ENCODE measurements around the gene DDAH1. TPM values are rescaled to one million over a fixed set of nuclear protein-coding genes. Genes with fewer than 3 reads are reported as not detected.

The DDAH1 gene
- total and polyA plus RNA-seq, 4 donors = 13.6 to 57.2 (median 38.7) TPM

GRCh38 chr1:85333186-85333585 lies 131.8 kb downstream of the DDAH1 start:
- Histone ChIP-seq H3K9ac (ENCODE audit: insufficient read depth in 1 of 2, low read length in 2 of 2) (no peak overlapping the region), H3K4me3 (no peak overlapping the region), H3K27me3 (ENCODE audit: control insufficient read depth in 3 of 3, insufficient read depth in 3 of 3, low read length in 2 of 3) (no peaks in the 10 kb centered on the region), H3K27ac (ENCODE audit: low read depth in 1 of 2, low read length in 1 of 2) (no peak overlapping the region), H3K9me3 (ENCODE audit: control insufficient read depth in 4 of 4, insufficient read depth in 3 of 4, low read length in 3 of 4) (peaks cover 0 to 4% (median 0%) of the 10 kb centered on the region in 4 donors), H3K36me3 (ENCODE audit: control insufficient read depth in 4 of 4, insufficient read depth in 4 of 4, low read length in 4 of 4) (no peaks in the 10 kb centered on the region), H3K4me1 (ENCODE audit: control insufficient read depth in 5 of 5, insufficient read depth in 5 of 5, low read length in 5 of 5) (peaks cover 0 to 28% (median 13%) of the 10 kb centered on the region in 5 donors)
- ATAC-seq (ENCODE audit: insufficient read depth, low FRiP score) (no peak), DNase-seq (no peak)
- TF ChIP-seq, protein P1, sequence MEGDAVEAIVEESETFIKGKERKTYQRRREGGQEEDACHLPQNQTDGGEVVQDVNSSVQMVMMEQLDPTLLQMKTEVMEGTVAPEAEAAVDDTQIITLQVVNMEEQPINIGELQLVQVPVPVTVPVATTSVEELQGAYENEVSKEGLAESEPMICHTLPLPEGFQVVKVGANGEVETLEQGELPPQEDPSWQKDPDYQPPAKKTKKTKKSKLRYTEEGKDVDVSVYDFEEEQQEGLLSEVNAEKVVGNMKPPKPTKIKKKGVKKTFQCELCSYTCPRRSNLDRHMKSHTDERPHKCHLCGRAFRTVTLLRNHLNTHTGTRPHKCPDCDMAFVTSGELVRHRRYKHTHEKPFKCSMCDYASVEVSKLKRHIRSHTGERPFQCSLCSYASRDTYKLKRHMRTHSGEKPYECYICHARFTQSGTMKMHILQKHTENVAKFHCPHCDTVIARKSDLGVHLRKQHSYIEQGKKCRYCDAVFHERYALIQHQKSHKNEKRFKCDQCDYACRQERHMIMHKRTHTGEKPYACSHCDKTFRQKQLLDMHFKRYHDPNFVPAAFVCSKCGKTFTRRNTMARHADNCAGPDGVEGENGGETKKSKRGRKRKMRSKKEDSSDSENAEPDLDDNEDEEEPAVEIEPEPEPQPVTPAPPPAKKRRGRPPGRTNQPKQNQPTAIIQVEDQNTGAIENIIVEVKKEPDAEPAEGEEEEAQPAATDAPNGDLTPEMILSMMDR (IDR thresholded peaks at IDR 0.05; ENCODE audit: control extremely low read depth, extremely low read depth) = no peak
- whole genome bisulfite sequencing, 2 donors = 97 to 100% methylated on average over 1 of the region's 1 CpG

DNA sequence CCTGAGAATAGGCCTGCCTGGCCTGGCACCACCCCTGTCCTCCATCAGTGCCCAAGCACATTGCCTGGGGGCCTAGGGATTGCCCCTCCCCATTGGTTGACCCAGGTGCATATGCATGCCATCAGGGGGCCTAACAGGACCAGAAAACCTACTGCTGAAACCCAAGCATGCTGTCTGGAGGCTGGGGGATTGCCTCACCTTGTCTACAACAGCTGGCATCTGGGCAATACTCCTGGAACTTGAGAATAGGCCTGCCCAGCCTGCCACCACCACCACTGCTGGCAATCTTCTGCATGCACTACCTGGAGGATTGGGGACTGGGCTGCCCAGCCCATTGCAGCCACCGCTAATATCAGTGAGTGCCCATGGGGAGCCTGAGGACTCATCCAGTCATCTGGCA lies 132.4 kb downstream of the DDAH1 start:
- ATAC-seq (ENCODE audit: insufficient read depth, low FRiP score) = no peak
- Histone ChIP-seq H3K27me3 (ENCODE audit: control insufficient read depth in 3 of 3, insufficient read depth in 3 of 3, low read length in 2 of 3) (no peaks in the 10 kb centered on the region), H3K9me3 (ENCODE audit: control insufficient read depth in 4 of 4, insufficient read depth in 3 of 4, low read length in 3 of 4) (peaks cover 0 to 4% (median 0%) of the 10 kb centered on the region in 4 donors), H3K9ac (ENCODE audit: insufficient read depth in 1 of 2, low read length in 2 of 2) (no peak overlapping the region), H3K4me1 (ENCODE audit: control insufficient read depth in 5 of 5, insufficient read depth in 5 of 5, low read length in 5 of 5) (peaks cover 0 to 25% (median 13%) of the 10 kb centered on the region in 5 donors), H3K4me3 (no peak overlapping the region), H3K36me3 (ENCODE audit: control insufficient read depth in 4 of 4, insufficient read depth in 4 of 4, low read length in 4 of 4) (no peaks in the 10 kb centered on the region), H3K27ac (ENCODE audit: low read depth in 1 of 2, low read length in 1 of 2) (no peak overlapping the region)
- TF ChIP-seq, protein P1 (IDR thresholded peaks at IDR 0.05; ENCODE audit: control extremely low read depth, extremely low read depth) = no peak
- no peak for DNase-seq
- 93 to 95% methylated on average over 1 of the region's 1 CpG for WGBS, 2 donors

DNA sequence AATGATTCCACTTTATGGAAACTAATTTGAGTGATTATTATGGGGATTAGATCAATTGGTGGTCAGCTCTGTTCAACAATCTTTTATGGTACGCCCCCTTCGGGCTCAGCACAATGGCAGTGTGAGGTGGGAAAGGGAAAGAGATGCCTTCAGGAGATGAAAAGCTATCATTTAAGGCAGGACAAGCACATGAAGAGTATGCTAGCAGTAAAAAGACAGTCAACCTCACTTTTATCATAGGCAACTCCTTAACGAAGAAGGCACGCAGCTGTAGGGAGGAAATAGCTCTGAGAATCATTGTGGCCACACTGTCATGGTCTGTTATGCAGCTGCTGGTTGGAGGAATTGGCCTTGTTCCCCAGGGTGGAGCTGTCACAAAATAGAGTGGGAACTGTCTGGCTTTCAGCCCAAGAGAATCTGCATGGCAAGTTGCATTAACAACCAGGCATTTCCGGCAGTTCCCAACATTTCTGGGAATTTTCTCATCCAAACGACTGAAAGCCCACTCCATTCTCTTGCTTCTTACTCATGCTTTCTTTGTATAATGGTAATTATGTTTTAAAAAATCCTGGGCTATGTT lies 134.2 kb downstream of the DDAH1 start:
- H3K27me3 ChIP-seq (ENCODE audit: control insufficient read depth in 3 of 3, insufficient read depth in 3 of 3, low read length in 2 of 3) = no peaks in the 10 kb centered on the region
- H3K27ac ChIP-seq (ENCODE audit: low read depth in 1 of 2, low read length in 1 of 2) = peak overlapping the region; percentile 76 to 96
- DNase-seq (peak; percentile 91 to 94 (median 94)), ATAC-seq (ENCODE audit: insufficient read depth, low FRiP score) (peak; percentile 51)
- no peak overlapping the region for H3K9ac ChIP-seq (ENCODE audit: insufficient read depth in 1 of 2, low read length in 2 of 2)
- WGBS, 2 donors = 48 to 67% methylated on average over 6 of the region's 6 CpGs
- no peak overlapping the region for H3K4me3 ChIP-seq
- H3K9me3 ChIP-seq (ENCODE audit: control insufficient read depth in 4 of 4, insufficient read depth in 3 of 4, low read length in 3 of 4) = peaks cover 0 to 4% (median 0%) of the 10 kb centered on the region in 4 donors
- peaks cover 0 to 25% (median 13%) of the 10 kb centered on the region in 5 donors for H3K4me1 ChIP-seq (ENCODE audit: control insufficient read depth in 5 of 5, insufficient read depth in 5 of 5, low read length in 5 of 5)
- TF ChIP-seq, protein P1 (IDR thresholded peaks at IDR 0.05; ENCODE audit: control extremely low read depth, extremely low read depth) = no peak
- no peaks in the 10 kb centered on the region for H3K36me3 ChIP-seq (ENCODE audit: control insufficient read depth in 4 of 4, insufficient read depth in 4 of 4, low read length in 4 of 4)
